GM12873 (cell line): ENCODE measurements around the gene CNST.

ENCODE experiments used
- CTCF ChIP-seq: IDR thresholded peaks from 2 replicates; pipeline ENCODE4 v1.5.1; 2012; ENCODE audit warnings: low read depth, mild to moderate bottlenecking, moderate library complexity, low read length, control low read depth; ENCODE audit not compliant: insufficient read depth; ENCODE audit errors: missing control alignments

Gene CNST

GRCh38 chr1:246540738-246541491 is 25.3 kb upstream of the CNST start:
- no peak for TF ChIP-seq CTCF

- TF ChIP-seq CTCF: no peak
These were observed 22.3 kb upstream of the CNST start for GRCh38 chr1:246544001-246544400.

- no peak for TF ChIP-seq CTCF
These were observed 16.6 kb upstream of the CNST start for GRCh38 chr1:246549665-246550064.

GRCh38 chr1:246550402-246550801 is 15.9 kb upstream of the CNST start:
- no peak for TF ChIP-seq CTCF

GRCh38 chr1:246552110-246552509 is 14.1 kb upstream of the CNST start:
- no peak for TF ChIP-seq CTCF

GRCh38 chr1:246554201-246554600 is 12.1 kb upstream of the CNST start:
- TF ChIP-seq CTCF: no peak

GRCh38 chr1:246558041-246558440 is 8.2 kb upstream of the CNST start:
- TF ChIP-seq CTCF: no peak
